GM20000 (cell line): ENCODE results near the gene ZNF407.

ENCODE experiments used
- DNase-seq: peaks from one replicate; pipeline ENCODE4 v3.0.0; 2012; ENCODE audit warnings: low spot score
- CTCF ChIP-seq: IDR thresholded peaks from 2 replicates; pipeline ENCODE4 v1.5.1; 2012; ENCODE audit warnings: mild to moderate bottlenecking, control low read depth; ENCODE audit errors: extremely low read depth, missing control alignments

Gene ZNF407

DNA sequence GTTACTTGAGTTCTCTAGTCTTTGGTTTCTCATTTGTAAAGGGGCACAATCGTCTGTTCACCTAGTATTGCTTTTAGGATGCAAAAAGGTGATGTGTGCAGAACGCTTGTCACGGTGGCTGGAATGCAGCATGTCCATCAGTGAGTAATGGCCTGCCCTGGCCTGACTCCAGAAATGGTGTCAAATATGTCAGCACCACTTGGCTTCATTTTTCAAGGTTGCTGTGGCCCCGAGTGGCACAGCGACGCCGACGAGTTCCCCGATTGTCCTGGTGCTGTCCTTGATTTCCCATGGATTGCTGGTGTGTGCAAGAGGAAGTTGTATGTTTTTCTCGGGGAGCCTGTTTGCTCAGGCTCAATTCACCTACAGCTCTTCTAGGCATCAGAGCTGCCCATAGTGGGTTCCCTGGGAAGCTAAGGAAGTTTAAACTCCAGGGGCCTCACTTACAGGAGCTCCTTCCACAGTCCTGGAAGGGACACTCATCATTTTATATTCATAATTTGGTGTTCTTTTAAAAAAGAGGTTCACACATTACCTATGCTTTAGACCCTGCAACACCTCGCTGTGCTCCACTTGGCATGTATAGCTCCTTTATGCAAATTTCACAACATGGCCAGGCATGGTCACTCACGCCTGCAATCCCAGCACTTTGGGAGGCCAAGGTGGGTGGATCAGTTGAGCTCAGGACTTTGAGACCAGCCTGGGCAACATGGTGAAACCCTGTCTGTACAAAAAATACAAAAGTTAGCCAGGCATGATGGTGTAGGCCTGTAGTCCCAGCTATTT lies 25.6 kb upstream of the ZNF407 start:
- no peak for TF ChIP-seq CTCF
- DNase-seq, result no peak

DNA sequence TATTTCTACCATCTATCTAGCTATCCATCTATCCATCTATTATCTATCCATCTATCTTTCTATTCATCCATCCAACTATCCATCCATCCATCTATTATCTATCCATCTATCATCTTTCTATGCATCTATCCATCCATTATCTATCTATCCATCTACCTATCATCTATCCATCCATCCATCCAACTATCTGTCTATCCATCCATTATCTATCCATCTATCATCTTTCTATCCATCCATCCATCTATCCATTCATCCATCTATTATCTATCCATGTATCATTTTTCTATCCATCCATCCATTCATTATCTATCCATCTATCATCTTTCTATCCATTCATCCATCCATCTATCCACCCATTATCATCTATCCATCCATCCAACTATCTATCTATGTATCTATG lies 24.6 kb upstream of the ZNF407 start:
- DNase-seq, result no peak
- no peak for TF ChIP-seq CTCF

GRCh38 chr18:74574916-74575315 lies 22.8 kb upstream of the ZNF407 start:
- TF ChIP-seq CTCF, result no peak
- no peak for DNase-seq

DNA sequence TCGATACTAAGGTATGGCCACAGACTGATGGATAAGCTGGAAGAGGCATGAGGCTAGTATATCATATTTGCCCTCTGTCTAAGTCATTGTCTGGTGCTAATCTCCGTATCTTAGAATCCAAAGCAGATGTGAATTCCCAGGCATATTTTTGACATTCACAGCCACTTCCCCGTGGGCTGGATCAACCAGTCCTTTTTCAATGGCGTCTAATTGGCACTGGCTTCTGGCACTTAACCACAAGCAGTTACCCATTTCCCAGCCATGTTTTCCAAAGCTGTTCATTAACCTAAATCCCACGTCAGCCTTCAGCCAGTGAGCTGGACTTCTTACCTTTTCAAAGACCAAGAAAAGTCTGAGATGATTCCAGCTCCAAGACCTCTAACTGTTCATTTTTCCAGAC lies 20.7 kb upstream of the ZNF407 start:
- no peak for DNase-seq
- TF ChIP-seq CTCF, result no peak

- no peak for TF ChIP-seq CTCF
- no peak for DNase-seq
These were observed 18.1 kb upstream of the ZNF407 start for GRCh38 chr18:74579496-74580065.

- TF ChIP-seq CTCF, result no peak
- no peak for DNase-seq
These were observed 15.0 kb upstream of the ZNF407 start for GRCh38 chr18:74582642-74583041.

GRCh38 chr18:74587441-74587840 lies 10.2 kb upstream of the ZNF407 start:
- DNase-seq, result no peak
- no peak for TF ChIP-seq CTCF
